MM.1S (cell line): ENCODE data around the gene ERCC6.

Source experiments
- DNase-seq: peaks from one replicate; pipeline ENCODE4 v3.0.0-alpha.2; 2015
- H2AFZ ChIP-seq: fragments of 300-600 bp; sonication (generic); 2 replicates; pipeline ENCODE4 v1.6.0; 2016; ENCODE audit warnings: antibody characterized with exemption, low read length
- H3F3A ChIP-seq: fragments of 300-600 bp; sonication (generic); 2 replicates; pipeline ENCODE4 v1.6.1; 2016; ENCODE audit warnings: mild to moderate bottlenecking, antibody characterized with exemption, low read length, moderate library complexity, mixed read lengths; ENCODE audit not compliant: insufficient read depth
- H3K27ac ChIP-seq: fragments of 300-600 bp; sonication (generic); 2 replicates; pipeline ENCODE4 v1.5.1; 2016; ENCODE audit warnings: mild to moderate bottlenecking, low read length
- H3K27me3 ChIP-seq: fragments of 300-600 bp; sonication (generic); replicated peaks from 2 replicates; pipeline ENCODE4 v1.6.0; 2016; ENCODE audit warnings: low read length; ENCODE audit not compliant: insufficient read depth
- H3K36me3 ChIP-seq: fragments of 300-600 bp; sonication (generic); replicated peaks from 2 replicates; pipeline ENCODE4 v1.6.1; 2016; ENCODE audit warnings: mild to moderate bottlenecking, low read length, mixed read lengths; ENCODE audit not compliant: insufficient read depth
- H3K4me1 ChIP-seq: fragments of 300-600 bp; sonication (generic); 2 replicates; pipeline ENCODE4 v1.6.1; 2016; ENCODE audit warnings: low read length, mixed read lengths
- H3K4me2 ChIP-seq: fragments of 300-600 bp; sonication (generic); 2 replicates; pipeline ENCODE4 v1.6.0; 2016; ENCODE audit warnings: low read depth, low read length
- H3K4me3 ChIP-seq: fragments of 300-600 bp; sonication (generic); 2 replicates; pipeline ENCODE4 v1.5.1; 2016; ENCODE audit warnings: low read length, mixed read lengths
- H3K79me2 ChIP-seq: fragments of 300-600 bp; sonication (generic); 2 replicates; pipeline ENCODE4 v1.6.1; 2016; ENCODE audit warnings: mixed run types, low read length, mixed read lengths
- H3K9ac ChIP-seq: fragments of 300-600 bp; sonication (generic); 2 replicates; pipeline ENCODE4 v1.6.1; 2016; ENCODE audit warnings: low read length, mixed read lengths
- H3K9me2 ChIP-seq: fragments of 300-600 bp; sonication (generic); replicated peaks from 2 replicates; pipeline ENCODE4 v1.6.1; 2016; ENCODE audit warnings: mild to moderate bottlenecking, low read length, mixed read lengths; ENCODE audit not compliant: insufficient read depth
- H3K9me3 ChIP-seq: fragments of 300-600 bp; sonication (generic); replicated peaks from 2 replicates; pipeline ENCODE4 v1.6.1; 2016; ENCODE audit warnings: mild to moderate bottlenecking, low read length, mixed read lengths; ENCODE audit not compliant: insufficient read depth
- H4K20me1 ChIP-seq: fragments of 300-600 bp; sonication (generic); 2 replicates; pipeline ENCODE4 v1.6.1; 2016; ENCODE audit warnings: mild to moderate bottlenecking, low read length, moderate library complexity, mixed read lengths; ENCODE audit not compliant: insufficient read depth
- EZH2 ChIP-seq: fragments of 300-600 bp; sonication (generic); optimal IDR thresholded peaks from 2 replicates; pipeline ENCODE3; 2017; ENCODE audit warnings: low read depth, mild to moderate bottlenecking, antibody characterized with exemption, low read length, mixed read lengths
- EZH2phosphoT487 ChIP-seq: fragments of 300-600 bp; sonication (generic); IDR thresholded peaks from 2 replicates; pipeline ENCODE4 v1.6.1; 2018; ENCODE audit warnings: antibody characterized with exemption, low read length
- TF ChIP-seq, protein P1 (sequence below): fragments of 300-600 bp; sonication (generic); IDR thresholded peaks from 2 replicates; pipeline ENCODE4 v1.5.1; 2016; ENCODE audit warnings: antibody characterized with exemption, low read length, mixed read lengths

Gene ERCC6

DNA sequence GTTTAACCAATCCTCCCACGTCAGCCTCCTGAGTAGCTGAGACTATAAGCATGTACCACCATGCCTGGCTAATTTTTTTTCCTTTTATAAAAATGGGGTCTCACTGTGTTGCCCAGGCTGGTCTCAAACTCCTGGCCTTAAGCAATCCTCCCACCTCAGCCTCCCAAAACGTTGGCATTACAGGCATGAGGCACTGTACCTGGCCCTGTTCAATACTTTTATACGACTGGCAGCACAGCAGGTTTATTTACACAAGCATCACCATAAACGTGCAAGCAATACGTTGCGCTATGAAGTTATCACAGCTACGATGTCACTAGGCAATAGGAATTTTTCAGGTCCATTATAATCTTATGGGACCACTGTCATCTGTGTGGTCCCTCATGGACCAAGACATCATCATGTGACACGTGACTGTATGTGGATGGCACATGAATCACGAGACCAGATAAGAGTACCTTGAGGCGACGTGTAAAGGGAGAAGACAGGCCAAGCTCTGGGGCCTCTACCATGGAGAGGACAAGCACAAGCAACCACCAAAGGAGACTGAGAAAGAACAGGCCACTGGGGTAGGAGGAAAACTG, 36.7 kb upstream of the ERCC6 start:
- no peaks in the 10 kb centered on the region for H3F3A ChIP-seq
- H4K20me1 ChIP-seq = no peaks in the 10 kb centered on the region
- H2AFZ ChIP-seq = no peak overlapping the region
- no peaks in the 10 kb centered on the region for H3K79me2 ChIP-seq
- TF ChIP-seq, protein P1, sequence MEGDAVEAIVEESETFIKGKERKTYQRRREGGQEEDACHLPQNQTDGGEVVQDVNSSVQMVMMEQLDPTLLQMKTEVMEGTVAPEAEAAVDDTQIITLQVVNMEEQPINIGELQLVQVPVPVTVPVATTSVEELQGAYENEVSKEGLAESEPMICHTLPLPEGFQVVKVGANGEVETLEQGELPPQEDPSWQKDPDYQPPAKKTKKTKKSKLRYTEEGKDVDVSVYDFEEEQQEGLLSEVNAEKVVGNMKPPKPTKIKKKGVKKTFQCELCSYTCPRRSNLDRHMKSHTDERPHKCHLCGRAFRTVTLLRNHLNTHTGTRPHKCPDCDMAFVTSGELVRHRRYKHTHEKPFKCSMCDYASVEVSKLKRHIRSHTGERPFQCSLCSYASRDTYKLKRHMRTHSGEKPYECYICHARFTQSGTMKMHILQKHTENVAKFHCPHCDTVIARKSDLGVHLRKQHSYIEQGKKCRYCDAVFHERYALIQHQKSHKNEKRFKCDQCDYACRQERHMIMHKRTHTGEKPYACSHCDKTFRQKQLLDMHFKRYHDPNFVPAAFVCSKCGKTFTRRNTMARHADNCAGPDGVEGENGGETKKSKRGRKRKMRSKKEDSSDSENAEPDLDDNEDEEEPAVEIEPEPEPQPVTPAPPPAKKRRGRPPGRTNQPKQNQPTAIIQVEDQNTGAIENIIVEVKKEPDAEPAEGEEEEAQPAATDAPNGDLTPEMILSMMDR = no peak
- TF ChIP-seq EZH2 (no peak), EZH2phosphoT487 (no peak)
- no peak overlapping the region for H3K4me3 ChIP-seq
- no peak overlapping the region for H3K27ac ChIP-seq
- H3K27me3 ChIP-seq = no peaks in the 10 kb centered on the region
- H3K4me1 ChIP-seq = no peaks in the 10 kb centered on the region
- no peak overlapping the region for H3K9ac ChIP-seq
- H3K4me2 ChIP-seq = no peak overlapping the region
- H3K9me2 ChIP-seq = no peaks in the 10 kb centered on the region
- no peak for DNase-seq
- no peaks in the 10 kb centered on the region for H3K9me3 ChIP-seq
- H3K36me3 ChIP-seq = no peaks in the 10 kb centered on the region

DNA sequence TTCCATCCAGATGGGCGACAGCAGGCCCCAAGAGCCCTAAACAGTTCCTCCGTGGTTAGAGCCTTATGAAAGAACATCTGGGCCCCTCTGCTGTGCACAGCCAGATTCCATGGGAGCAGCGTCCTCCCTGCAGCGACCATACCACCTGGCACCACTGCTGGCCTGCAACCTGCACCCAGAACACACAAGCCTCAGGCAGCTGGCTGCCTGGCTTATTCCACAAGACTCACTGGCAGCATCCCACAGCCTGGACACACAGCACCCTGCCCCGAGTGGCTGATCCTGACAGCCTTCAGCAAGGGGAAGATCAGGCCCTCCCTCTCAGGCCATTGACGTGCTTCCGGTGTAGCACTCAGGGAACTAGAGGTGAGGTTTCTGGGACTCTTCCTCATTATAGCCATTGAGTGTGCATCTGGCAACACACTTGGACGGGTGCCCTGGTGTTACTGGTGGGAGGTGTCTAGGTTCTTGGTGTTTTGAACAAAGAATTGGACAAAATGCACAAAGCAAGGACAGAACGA, 33.7 kb upstream of the ERCC6 start:
- Histone ChIP-seq H3K9me3 (no peaks in the 10 kb centered on the region), H4K20me1 (no peaks in the 10 kb centered on the region), H3K4me1 (no peaks in the 10 kb centered on the region), H3K9ac (no peak overlapping the region), H3K36me3 (no peaks in the 10 kb centered on the region), H3K27ac (no peak overlapping the region), H3K27me3 (no peaks in the 10 kb centered on the region), H3K4me3 (no peak overlapping the region), H3K79me2 (no peaks in the 10 kb centered on the region), H3K4me2 (peak overlapping the region; percentile 32; the same call in 1 of the 2 replicates), H3K9me2 (no peaks in the 10 kb centered on the region), H3F3A (no peaks in the 10 kb centered on the region), H2AFZ (peak overlapping the region; percentile 26; the same call in 1 of the 2 replicates)
- TF ChIP-seq EZH2phosphoT487 = no peak
- TF ChIP-seq EZH2 = no peak
- TF ChIP-seq, protein P1 = no peak
- DNase-seq = no peak

DNA sequence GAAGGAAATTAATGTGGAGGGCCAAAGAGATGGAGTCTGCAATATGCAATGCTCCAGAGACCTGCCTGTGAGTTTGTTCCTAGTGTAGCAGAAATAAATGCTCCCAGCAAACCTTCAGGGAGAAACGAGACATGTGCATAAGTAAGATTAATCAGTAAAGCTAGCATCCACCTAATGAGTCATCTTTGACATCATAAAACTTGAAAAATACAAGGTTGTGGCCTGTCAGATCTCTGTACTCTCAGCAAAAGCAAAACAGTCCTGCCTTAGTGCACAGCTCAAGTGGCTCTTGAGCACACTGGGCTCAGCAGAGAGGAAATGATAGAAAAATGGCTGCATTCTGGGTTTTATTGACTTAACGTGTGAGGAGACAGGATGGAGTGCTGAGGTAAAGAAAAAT, 32.5 kb upstream of the ERCC6 start:
- H3K27me3 ChIP-seq = no peaks in the 10 kb centered on the region
- DNase-seq = no peak
- no peaks in the 10 kb centered on the region for H3K9me2 ChIP-seq
- no peaks in the 10 kb centered on the region for H3K4me1 ChIP-seq
- no peak overlapping the region for H2AFZ ChIP-seq
- no peak overlapping the region for H3K4me2 ChIP-seq
- no peak overlapping the region for H3K9ac ChIP-seq
- no peaks in the 10 kb centered on the region for H3K36me3 ChIP-seq
- no peak for TF ChIP-seq EZH2
- no peak for TF ChIP-seq EZH2phosphoT487
- TF ChIP-seq, protein P1 = no peak
- no peaks in the 10 kb centered on the region for H3K9me3 ChIP-seq
- H3K79me2 ChIP-seq = no peaks in the 10 kb centered on the region
- no peak overlapping the region for H3K4me3 ChIP-seq
- no peak overlapping the region for H3K27ac ChIP-seq
- no peaks in the 10 kb centered on the region for H4K20me1 ChIP-seq
- H3F3A ChIP-seq = no peaks in the 10 kb centered on the region
